ENCODE data around the gene ATP1A3. TPM values are rescaled to one million over a fixed set of nuclear protein-coding genes. Genes with fewer than 3 reads are reported as not detected.

ATP1A3 gene
- total and polyA plus RNA-seq, 2 of the 13 experiments (the other 11 are each of a cell fraction or from before 2014, with no cell fraction given): 0.01 to 0.04 TPM

GRCh38 chr19:41959056-41960053, 34.7 kb downstream of the ATP1A3 start, which contains the start of gene RABAC1 (continued):
- TF ChIP-seq ZNF432 (CRISPR knock-in tag; IDR thresholded peaks at IDR 0.05; ENCODE audit: borderline replicate concordance) (no peak), HNRNPK (IDR thresholded peaks at IDR 0.05; ENCODE audit: low read depth, low read length, poor library complexity, severe bottlenecking) (no peak), MIXL1 (CRISPR knock-in tag; IDR thresholded peaks at IDR 0.05) (no peak), ZNF619 (CRISPR knock-in tag; IDR thresholded peaks at IDR 0.05) (no peak), TBX3 (IDR thresholded peaks at IDR 0.05; ENCODE audit: borderline replicate concordance) (no peak), SYNCRIP (IDR thresholded peaks at IDR 0.05; ENCODE audit: insufficient read depth, low read depth, low read length) (no peak), SOX13 (IDR thresholded peaks at IDR 0.05) (no peak), SOX13 (CRISPR knock-in tag; conservative IDR thresholded peaks at IDR 0.05 in 1 of 2, IDR thresholded peaks at IDR 0.05 in 1 of 2) (no peak; a peak in 1 of 4 replicates), HHEX (CRISPR knock-in tag; IDR thresholded peaks at IDR 0.05) (no peak), TFDP2 (CRISPR knock-in tag; IDR thresholded peaks at IDR 0.05) (no peak; the same call in 1 of the 2 replicates), POLR2A (IDR thresholded peaks at IDR 0.05; ENCODE audit: insufficient read depth in 1 of 2, low read depth in 2 of 2, low read length in 2 of 2) (peak; percentile 13 to 59; a peak in 3 of 4 replicates), U2AF1 (optimal IDR thresholded peaks at IDR 0.05; ENCODE audit: low read depth, low read length) (no peak), ZNF276 (CRISPR knock-in tag; IDR thresholded peaks at IDR 0.05; ENCODE audit: low read depth) (no peak), TOE1 (CRISPR knock-in tag; IDR thresholded peaks at IDR 0.05) (no peak), TBL1XR1 (IDR thresholded peaks at IDR 0.05; ENCODE audit: borderline replicate concordance, low read length, partially characterized antibody) (no peak), ZNF253 (CRISPR knock-in tag; IDR thresholded peaks at IDR 0.05; ENCODE audit: borderline replicate concordance) (no peak), ZNF883 (CRISPR knock-in tag; IDR thresholded peaks at IDR 0.05; ENCODE audit: not compliant biosample characterization) (no peak), NFRKB (IDR thresholded peaks at IDR 0.05) (no peak), ZNF678 (CRISPR knock-in tag; IDR thresholded peaks at IDR 0.05) (no peak), PCBP1 (IDR thresholded peaks at IDR 0.05; ENCODE audit: borderline replicate concordance, low read depth, low read length) (no peak), SAFB2 (CRISPR knock-in tag; IDR thresholded peaks at IDR 0.05; ENCODE audit: borderline replicate concordance, low read depth) (no peak), MAZ (IDR thresholded peaks at IDR 0.05; ENCODE audit: borderline replicate concordance, low read depth, low read length) (peak; percentile 82; the same call in 1 of the 2 replicates), MAZ (CRISPR knock-in tag; IDR thresholded peaks at IDR 0.05; ENCODE audit: low read depth) (no peak; the same call in 1 of the 2 replicates), BRF2 (CRISPR knock-in tag; IDR thresholded peaks at IDR 0.05) (no peak), ZNF441 (CRISPR knock-in tag; IDR thresholded peaks at IDR 0.05; ENCODE audit: borderline replicate concordance) (no peak), NFE2L1 (CRISPR knock-in tag; IDR thresholded peaks at IDR 0.05; ENCODE audit: borderline replicate concordance) (no peak), SCMH1 (CRISPR knock-in tag; IDR thresholded peaks at IDR 0.05; ENCODE audit: borderline replicate concordance) (no peak)

Measured in HepG2 (cell line).